Measurements from ENCODE around the gene CBX8.
"Not testable (repeated sequence)": the region's sequence is repeated elsewhere in the genome, so short reads cannot be mapped to it uniquely, and the experiment has no call there.

CBX8 gene

GRCh38 chr17:79757140-79757745 lies 39.6 kb downstream of the CBX8 start:
- DNase-seq (ENCODE audit: extremely low read depth in 1 of 2, low read depth in 1 of 2) = no peak

- no peak for DNase-seq (ENCODE audit: extremely low read depth in 1 of 2, low read depth in 1 of 2)
These were observed 41.3 kb downstream of the CBX8 start for GRCh38 chr17:79755591-79755990.

GRCh38 chr17:79754903-79755302 lies 42.0 kb downstream of the CBX8 start:
- not testable (repeated sequence) for DNase-seq (ENCODE audit: extremely low read depth in 1 of 2, low read depth in 1 of 2)

GRCh38 chr17:79754370-79754769 lies 42.5 kb downstream of the CBX8 start:
- no peak for DNase-seq (ENCODE audit: extremely low read depth in 1 of 2, low read depth in 1 of 2)

GRCh38 chr17:79752175-79752574 lies 44.7 kb downstream of the CBX8 start:
- DNase-seq (ENCODE audit: extremely low read depth in 1 of 2, low read depth in 1 of 2) = peak in 1 of 2 donors; percentile 22

- no peak for DNase-seq (ENCODE audit: extremely low read depth in 1 of 2, low read depth in 1 of 2)
These were observed 46.0 kb downstream of the CBX8 start for GRCh38 chr17:79750650-79751545.

GRCh38 chr17:79749958-79750357 lies 46.9 kb downstream of the CBX8 start:
- no peak for DNase-seq (ENCODE audit: extremely low read depth in 1 of 2, low read depth in 1 of 2)

- DNase-seq (ENCODE audit: extremely low read depth in 1 of 2, low read depth in 1 of 2) = no peak
These were observed 47.6 kb downstream of the CBX8 start for GRCh38 chr17:79749156-79749815.

GRCh38 chr17:79748295-79749099 lies 48.4 kb downstream of the CBX8 start:
- DNase-seq (ENCODE audit: extremely low read depth in 1 of 2, low read depth in 1 of 2) = no peak

- no peak for DNase-seq (ENCODE audit: extremely low read depth in 1 of 2, low read depth in 1 of 2)
These were observed 49.2 kb downstream of the CBX8 start for GRCh38 chr17:79747508-79748294.

- no peak for DNase-seq (ENCODE audit: extremely low read depth in 1 of 2, low read depth in 1 of 2)
These were observed 49.9 kb downstream of the CBX8 start for GRCh38 chr17:79746889-79747507.

GRCh38 chr17:79745641-79746105 lies 51.2 kb downstream of the CBX8 start:
- no peak for DNase-seq (ENCODE audit: extremely low read depth in 1 of 2, low read depth in 1 of 2)

GRCh38 chr17:79743614-79744013 lies 53.3 kb downstream of the CBX8 start:
- DNase-seq (ENCODE audit: extremely low read depth in 1 of 2, low read depth in 1 of 2) = no peak

- DNase-seq (ENCODE audit: extremely low read depth in 1 of 2, low read depth in 1 of 2) = no peak
These were observed 53.9 kb downstream of the CBX8 start for GRCh38 chr17:79742951-79743476.

GRCh38 chr17:79742589-79742918 lies 54.3 kb downstream of the CBX8 start:
- no peak for DNase-seq (ENCODE audit: extremely low read depth in 1 of 2, low read depth in 1 of 2)

All from stimulated activated CD8-positive, alpha-beta memory T cell treated with anti-CD3 and anti-CD28 coated beads, Interleukin-7, amount 100 ng/mL, for 48 hours (primary cell).